ENCODE results near the gene SERPINB2.

SERPINB2 gene, protein sequence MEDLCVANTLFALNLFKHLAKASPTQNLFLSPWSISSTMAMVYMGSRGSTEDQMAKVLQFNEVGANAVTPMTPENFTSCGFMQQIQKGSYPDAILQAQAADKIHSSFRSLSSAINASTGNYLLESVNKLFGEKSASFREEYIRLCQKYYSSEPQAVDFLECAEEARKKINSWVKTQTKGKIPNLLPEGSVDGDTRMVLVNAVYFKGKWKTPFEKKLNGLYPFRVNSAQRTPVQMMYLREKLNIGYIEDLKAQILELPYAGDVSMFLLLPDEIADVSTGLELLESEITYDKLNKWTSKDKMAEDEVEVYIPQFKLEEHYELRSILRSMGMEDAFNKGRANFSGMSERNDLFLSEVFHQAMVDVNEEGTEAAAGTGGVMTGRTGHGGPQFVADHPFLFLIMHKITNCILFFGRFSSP

DNA sequence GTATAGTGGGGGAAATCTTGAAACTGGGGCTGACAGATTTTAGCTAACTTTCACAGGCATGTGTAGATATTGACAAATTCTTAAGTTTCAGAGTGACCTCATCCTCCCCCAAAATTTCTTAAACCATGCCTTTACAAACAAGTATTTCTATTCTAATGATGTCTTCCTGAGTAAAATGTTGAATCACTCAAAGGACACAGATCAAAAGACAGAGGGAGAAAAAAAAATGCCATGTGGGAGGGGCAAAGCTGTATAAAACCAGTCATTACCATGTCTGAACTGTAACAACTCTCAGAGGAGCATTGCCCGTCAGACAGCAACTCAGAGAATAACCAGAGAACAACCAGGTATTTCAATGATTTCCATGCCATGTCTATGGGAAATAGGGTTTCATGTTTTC lies at the start of gene SERPINB2:
Gene SERPINB2 (plus strand): TSS at position 282 of the 400 bp plus-strand sequence. CDS start 3,740 bp downstream, outside the sequence.
- DNase-seq, result no peak

DNA sequence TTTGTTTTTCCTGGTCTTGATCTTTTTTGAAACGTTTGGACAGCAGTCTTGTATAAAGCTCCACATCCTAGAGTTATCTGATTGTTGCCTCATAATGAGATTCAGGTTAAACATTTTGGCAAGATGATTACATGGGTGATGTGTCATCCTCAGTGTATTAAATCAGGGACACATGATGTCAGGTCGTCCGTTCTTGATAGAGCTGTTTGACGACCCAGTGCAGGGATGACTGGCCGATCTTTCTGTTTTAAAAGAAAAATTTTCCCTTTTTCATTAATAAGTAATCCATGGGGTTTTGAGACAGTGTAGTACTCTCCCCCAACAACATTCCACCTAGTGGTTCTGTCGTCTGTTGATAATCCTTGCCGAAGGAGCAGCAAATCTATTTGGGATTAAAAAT lies 44.5 kb upstream of the SERPINB2 start:
- DNase-seq, result no peak

DNA sequence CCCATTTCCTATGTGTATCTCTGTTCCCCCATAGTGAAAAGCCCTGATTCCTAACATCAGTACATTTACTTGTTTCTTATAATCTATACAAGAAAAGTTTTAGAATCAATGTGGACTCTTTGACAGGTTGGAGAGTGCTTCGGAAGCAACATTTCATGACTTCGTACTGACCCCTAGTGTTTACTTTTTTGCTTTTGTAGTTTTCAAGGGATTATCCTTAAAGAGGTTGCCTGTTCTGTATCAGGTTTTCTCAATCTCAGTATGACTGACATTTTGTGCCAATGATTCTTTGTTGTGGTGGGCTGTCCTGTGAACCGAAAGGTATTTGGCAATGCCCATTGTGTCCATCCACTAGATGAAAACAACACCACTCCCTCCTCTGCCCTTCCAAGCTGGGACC lies 43.3 kb upstream of the SERPINB2 start:
- DNase-seq, result peak; percentile 10

DNA sequence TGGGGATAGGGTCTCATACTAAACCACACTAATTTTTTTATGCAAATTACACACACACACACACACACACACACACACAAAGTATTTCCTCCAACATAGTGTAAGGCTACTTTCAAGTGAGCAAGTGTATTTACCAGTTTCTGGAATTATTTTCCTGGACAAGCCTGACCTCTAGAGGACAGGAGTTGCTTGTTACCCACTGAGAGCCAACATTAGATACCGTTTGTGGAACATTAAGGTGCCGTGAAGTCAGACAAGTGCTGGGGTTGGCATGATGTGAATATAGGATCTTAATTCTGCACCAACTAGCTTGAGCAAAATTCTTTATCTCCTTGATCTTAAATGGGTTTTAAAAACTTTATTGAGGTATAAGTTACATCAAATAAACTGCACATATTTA lies 39.3 kb upstream of the SERPINB2 start:
- DNase-seq, result peak; percentile 38

DNA sequence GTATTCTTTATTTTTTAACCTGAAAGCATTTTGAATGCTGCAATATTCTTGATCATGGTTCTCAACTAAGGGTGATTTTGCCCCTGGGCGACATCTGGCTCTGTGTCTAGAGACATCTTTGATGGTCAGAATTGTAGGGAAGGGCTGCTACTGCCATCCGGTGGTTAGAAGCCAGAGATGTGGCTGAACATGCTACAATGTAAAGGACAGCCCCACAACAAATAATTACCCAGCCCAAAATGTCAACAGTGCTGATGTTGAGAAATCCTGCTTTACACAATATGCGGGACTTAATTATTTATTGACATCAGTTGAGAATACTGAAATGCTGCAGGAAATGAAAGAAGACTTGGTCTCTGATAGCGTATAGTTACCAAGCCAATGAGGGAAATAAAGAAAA lies 37.5 kb upstream of the SERPINB2 start:
- no peak for DNase-seq

DNA sequence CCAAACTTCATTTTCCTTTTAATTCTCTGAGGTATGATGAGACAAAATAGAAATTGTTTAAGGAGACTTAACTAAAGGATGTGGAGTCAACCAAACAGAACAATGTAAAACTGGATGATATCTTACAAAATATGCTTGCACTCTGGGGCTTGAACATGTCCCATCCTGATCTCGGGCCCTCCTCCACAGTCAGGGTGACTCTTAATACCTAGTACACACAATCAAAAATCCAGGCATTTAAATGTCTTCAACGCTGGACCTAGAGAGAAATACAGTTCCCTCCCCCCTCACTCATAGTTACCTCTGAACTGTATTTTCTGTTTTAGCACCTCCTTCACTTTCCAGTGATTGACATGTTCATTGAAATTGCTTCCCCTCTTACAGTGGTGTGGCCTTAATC lies 36.9 kb upstream of the SERPINB2 start:
- no peak for DNase-seq

DNA sequence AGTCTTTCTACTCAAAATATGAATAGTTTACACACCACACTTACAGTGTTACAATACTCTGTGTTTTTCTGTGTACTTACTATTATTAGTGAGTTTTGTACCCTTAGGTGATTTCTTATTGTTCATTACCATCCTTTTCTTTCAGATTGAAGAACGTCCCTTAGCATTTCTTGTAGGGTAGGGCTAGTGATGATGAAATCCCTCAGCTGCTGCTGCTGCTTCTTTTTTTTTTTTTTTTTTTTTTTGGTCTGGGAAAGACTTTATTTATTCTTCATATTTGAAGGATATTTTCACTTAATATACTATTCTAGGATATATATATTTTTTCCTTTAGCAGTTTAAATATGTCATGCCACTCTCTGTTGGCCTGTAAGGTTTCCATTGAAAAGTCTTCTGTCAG lies 29.0 kb upstream of the SERPINB2 start:
- no peak for DNase-seq

DNA sequence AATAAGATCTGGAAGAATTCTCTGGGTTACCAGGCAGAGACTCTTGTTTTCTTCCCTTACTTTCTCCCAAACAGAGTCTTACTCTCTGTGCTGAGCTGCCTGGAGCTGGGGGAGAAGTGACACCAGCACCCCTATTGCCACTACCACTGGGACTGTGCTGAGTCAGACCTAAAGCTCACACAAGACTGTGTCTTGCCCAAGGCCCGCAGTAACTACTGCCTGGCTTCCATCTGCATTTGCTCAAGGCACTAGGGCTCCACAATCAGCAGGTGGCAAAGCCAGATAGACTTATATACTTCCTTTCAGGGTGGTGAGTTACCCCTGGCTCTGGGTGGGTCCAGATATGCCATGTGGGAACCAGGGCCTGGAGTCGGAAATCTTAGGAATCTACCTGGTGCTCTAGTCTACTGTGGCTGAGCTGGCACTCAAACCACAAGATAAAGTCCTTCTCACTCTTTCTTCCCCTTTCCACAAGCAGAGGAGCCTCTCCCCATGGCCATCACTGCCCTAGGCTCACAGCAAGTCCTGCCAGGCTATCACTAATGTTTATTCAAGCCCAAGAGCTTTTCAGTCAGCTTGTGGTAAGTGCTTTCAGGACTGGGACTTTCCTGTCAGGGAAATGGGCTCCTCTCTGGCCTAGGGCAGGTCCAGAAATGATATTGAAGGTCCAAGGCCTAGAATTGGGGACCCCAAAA lies 27.6 kb upstream of the SERPINB2 start:
- no peak for DNase-seq

DNA sequence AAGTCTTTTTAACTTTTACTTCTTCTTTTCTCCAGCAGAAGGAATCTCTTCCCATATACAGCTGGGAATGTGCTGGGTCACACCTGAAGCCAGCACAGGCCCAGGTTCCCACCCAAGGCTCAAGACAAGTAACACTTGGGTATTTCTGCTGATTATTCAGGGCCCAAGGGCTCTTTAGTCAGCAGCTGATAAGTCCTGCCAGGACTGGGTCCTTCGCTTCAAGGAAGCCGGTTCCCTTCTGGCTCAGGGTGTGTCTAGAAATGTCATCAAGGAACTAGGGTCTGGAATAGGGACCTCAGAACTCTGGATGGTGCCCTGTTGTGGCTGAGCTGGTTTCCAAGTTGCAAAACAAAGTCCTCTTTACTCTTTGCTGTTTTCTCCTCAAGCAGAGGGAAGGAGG lies 27.0 kb upstream of the SERPINB2 start:
- DNase-seq, result no peak

DNA sequence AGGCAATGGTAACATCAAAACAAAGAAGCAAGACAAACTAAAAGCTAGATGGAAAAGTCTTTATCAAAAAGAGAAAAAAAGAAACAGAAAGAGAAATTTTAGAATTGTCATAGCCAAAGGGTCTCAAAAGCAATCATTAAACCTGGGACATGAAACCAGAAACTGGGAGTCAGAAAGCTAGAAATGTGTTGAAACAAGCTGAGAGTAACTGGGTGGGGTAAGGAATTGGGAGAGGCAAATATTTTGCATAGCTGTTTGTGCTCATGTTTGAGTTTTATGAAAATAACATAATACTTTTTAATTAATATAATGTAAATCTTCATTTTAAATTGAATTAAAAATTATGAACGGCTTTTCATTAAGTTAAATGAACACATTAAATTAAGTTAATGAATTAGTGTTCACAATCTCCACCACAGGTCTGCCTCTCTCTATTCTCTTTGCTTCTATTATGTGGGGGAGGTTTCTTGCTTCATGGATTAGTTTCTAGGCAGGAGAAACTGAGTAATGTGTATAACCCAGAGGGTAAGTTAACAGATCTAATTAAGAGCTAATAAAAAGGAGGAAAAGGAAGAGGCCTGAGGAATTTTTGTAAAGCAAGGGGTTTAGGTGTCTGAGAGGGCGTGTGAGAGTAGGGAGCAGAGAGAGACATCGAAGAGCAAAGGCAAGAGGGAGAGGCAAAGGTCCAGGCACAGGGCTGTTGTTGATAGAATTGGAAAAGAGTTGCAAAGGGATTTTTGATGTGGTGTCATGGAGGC lies 20.0 kb upstream of the SERPINB2 start:
- no peak for DNase-seq

DNA sequence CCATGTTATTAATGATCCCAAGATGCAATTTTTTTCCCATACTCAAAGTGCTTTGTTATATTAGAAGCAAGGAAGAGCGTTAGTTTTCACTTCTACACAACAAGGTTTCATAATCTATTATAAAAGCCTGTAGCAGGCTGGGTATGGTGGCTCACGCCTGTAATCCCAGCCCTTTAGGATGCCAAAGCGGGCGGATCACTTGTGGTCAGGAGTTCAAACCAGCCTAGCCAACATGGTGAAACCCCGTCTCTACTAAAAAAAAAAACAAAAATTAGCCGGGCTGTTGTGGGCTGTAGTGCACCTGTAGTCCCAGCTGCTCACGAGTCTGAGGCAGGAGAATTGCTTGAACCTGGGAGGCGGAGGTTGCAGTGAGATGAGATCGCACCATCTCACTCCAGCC lies 19.0 kb upstream of the SERPINB2 start:
- no peak for DNase-seq

DNA sequence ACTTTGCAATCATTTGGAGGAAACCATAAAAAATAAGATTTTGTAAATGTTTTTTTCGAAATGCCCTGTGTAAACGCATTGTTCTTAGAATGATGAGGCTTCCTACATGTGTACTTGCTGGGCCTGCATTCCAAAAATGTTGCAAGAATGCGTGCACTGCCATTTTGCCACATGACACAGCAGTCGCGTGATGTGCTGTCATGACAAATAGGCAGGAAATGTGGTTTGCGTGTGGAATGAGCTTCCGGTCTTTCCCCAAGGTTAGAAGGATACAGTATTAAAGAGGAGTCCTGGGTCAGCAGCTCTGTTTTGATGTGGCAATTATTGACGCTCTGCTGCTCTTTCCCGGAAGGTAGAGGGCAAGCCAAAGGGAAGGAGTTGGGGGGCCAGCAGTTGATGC lies 18.1 kb upstream of the SERPINB2 start:
- no peak for DNase-seq

DNA sequence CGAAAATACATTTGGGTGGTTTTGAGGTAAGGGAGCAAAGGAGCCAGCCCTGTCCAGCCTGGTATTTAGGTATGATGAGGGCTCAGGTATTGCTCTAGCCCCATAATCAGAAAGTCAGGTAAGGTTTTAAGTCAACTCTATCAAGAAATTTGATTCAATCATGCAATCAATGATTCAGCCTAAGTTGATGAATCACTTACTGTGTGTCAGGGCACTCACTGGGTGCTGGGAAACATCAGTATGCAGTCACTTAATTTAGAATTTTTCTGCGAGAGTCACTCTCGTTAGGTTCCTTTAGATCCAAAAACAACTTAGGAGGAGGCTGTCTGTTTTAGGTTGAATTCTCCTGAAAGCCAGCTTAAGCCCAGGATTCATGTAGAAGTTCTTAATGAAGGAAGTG lies 17.7 kb upstream of the SERPINB2 start:
- DNase-seq, result no peak

DNA sequence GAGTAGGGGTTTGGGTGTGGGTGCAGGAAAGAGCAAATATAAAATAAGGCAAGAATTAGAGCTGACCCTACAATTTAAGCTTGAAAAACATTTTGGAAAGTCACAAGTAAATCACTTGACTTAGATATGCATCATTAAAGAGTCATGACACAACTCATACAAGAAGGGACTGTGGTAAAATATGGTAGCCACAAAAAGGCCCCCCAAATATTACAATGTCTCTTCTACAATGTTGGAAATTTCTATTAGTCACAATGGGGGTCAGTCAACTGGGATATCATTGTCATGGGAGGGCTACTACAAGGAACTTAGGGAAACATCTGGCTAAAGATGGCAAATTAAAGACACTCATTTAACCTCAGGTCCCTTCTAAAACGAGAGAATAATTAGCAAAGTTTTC lies 15.7 kb upstream of the SERPINB2 start:
- no peak for DNase-seq

DNA sequence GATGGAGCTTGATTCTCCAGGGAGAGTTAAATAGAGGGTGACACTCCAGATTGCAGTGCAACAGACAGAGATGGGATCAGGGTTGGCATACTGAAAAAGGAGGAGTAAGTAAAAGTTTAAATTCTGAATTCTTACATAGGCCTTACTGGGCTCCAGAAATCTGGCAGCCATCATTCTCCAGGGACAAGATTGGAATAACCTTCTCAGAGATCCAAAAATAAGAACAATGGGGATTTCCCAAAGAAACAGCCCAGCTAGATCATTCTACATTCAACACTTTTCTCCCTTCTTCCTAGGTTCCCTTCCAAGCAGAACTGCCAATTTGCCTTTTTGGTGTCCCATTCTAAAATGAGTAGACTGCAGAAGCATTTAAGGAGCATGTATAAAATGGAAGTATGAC lies 14.9 kb upstream of the SERPINB2 start:
- DNase-seq, result no peak

DNA sequence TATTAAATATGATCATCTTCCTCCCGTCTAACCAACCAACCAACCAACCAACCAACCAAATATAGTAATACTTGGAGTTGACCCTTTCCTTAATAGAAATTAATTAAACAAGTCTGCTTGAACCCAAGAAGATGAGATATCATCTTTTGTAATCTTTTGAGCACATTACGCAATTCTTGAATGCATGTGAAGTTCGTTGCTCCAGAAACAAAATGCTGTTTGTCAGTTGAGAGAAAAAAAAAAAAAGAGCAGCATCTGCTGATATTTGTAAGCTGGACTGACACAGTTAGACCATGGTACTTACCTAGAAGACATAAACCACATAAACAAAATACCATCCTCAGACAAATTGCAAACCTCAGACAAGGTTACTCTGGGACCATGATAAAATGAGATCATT lies 9.2 kb upstream of the SERPINB2 start:
- no peak for DNase-seq

DNA sequence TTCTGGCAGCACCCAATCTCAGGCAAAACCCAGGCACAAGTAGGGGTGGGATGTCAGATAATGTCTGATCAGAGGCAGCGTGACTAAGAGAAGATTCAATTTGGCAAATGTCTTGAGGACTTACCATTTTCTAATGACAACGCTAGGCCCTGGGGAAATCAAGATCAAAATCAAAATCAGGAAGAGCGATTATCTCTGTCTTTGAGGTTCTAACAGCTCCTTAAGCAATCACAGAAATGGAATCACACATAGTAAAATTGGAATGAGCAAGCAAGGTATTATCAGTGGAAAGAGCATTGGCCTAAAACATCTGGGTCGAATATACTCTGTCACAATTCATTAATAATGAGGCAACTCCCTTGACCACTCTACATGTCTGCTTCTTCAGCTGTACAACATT lies 8.6 kb upstream of the SERPINB2 start:
- no peak for DNase-seq

DNA sequence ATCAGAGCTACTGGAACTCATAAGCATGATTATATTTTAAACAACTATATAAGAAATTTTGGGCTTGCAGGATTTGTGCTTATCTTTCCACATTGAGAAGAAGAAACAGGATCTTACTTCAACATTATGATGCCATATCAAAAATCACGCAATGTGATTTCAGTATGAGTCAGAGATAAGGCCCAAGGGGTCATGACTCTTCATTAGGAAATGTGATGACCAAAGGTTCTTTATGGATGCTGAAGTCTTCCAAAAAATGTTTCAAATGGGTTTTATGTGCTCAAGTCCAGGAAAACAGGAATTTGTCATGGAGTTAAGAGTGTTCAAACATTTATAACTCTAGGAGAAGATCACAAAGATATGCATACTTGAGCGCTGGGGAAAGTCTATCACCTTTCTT lies 7.8 kb upstream of the SERPINB2 start:
- DNase-seq, result no peak

DNA sequence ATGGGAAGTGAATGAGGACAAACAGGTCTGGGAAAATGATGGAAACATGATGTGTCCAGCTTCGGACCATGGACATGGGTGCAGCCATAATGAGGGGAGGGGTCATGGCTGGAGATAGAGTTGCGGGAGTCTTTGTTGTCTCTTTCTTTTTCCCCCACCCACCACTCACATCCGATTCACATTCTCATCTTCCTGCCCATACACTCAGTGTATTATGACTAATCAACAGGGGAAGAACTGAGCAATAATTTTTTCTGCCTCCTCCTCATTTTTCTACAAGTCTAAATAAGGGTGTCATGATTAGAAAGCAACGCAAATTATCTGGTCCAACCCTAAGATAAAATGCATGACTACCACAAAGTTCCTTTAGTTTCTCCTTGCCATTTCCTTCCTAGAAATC lies 5.7 kb upstream of the SERPINB2 start:
- DNase-seq, result no peak

DNA sequence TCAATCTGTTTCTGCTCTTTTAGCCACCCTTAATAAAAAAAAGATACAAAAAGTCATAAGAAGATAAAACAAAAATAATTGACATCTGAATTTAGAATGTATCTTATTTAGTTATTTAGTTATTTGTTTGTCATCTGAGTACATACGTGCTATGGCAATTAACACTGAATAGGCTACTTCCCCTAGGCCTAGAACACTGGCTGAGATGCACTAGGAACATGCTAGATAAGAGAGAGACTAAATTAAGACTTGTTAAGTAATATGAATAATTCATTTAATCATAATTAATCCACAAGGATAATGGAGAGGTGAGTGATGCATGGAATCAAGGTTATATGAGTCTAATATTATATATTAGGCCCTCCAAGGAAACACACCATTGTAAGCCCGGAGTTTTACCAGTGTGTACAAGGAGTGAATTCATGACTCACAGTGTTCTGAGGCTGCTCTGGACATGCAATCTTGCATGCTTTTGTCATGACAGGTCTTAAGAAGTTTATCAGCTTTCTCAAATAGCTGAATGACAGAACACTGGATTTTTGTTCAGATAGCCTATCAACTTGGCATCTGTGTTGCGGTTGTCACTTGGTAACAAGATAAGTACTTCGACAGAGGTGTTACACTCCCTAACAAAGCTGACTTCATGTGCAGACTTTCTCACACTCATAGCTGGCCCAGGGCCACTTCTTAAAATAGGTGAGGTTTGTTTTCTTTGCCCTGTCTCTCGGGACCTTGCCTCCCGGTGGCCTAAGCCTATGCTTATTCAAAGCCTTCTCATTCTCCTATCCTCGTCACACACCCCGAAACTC lies 5.0 kb upstream of the SERPINB2 start:
- DNase-seq, result no peak

DNA sequence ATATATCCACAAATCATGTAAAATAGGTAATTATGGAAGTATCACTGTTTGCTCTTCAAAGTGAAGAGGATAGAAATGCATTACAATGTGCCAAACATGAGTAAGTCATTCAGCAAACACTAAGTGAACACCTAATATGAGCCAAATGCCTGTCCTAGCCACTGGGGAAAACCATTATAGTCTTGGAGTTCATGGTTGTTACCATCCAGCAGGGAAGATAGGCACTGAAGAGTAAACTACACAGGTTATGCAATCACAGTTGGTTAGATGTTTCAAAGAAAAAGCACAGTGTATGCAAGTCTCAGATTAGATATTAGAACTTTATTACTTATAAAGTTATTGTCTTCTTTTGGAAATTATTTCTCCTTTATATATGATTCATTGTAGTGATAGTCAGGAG lies 3.9 kb upstream of the SERPINB2 start:
- DNase-seq, result no peak

DNA sequence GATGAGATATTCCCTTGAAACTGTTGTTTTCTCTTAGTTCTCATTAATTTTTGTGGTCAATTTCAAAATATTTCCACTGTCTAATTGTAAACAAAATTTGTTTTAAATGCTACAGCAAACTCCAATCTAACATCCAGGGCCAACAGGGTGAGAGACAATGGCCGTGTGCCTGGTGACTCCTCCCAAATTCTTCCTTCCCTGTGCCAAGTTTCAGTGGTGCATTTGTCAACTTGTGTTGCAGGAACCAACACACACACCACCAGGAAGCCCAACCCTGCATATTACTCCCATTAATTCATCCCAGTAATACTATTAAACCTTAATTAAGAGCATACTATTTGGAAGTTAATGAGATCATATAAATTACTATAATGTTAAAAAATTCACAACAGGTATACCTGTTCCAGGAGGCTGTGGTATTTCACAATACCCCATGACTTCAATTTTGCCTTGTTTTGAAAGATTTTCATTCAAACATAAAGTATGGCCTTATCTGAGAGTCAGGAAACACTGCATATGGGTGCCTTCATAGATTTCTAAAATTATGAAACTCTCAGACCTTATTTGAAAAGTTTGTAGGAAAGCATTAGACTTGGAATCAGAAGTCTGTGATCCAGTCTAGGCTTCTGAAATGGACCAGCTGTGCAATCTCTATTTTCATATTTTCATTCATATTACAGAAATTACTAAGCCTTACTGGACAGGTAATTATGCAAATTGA lies 1.1 kb downstream of the SERPINB2 start:
- DNase-seq, result no peak
